ENCODE measurements around the gene RGS17.

Gene RGS17

GRCh38 chr6:153034139-153034538, 96.9 kb downstream of the RGS17 start (continued):
- no peak for TF ChIP-seq ZNF26 (tag by site-specific recombination; IDR thresholded peaks at IDR 0.05)
- no peak for TF ChIP-seq GLI2 (tag by site-specific recombination; IDR thresholded peaks at IDR 0.05; ENCODE audit: borderline replicate concordance, low read depth)
- TF ChIP-seq ZNF138 (tag by site-specific recombination; IDR thresholded peaks at IDR 0.05; ENCODE audit: borderline replicate concordance): no peak
- TF ChIP-seq ZNF18 (tag by site-specific recombination; IDR thresholded peaks at IDR 0.05): no peak
- no peak for TF ChIP-seq ZSCAN30 (tag by site-specific recombination; IDR thresholded peaks at IDR 0.05)
- TF ChIP-seq ZNF16 (tag by site-specific recombination; IDR thresholded peaks at IDR 0.05; ENCODE audit: low read depth): no peak
- TF ChIP-seq ZNF449 (tag by site-specific recombination; IDR thresholded peaks at IDR 0.05): no peak
- TF ChIP-seq ZSCAN23 (tag by site-specific recombination; IDR thresholded peaks at IDR 0.05): no peak
- no peak for TF ChIP-seq ZBTB1 (tag by site-specific recombination; IDR thresholded peaks at IDR 0.05)
- no peak for TF ChIP-seq ZNF747 (tag by site-specific recombination; IDR thresholded peaks at IDR 0.05)
- TF ChIP-seq SALL2 (tag by site-specific recombination; IDR thresholded peaks at IDR 0.05; ENCODE audit: borderline replicate concordance): no peak
- TF ChIP-seq, protein P1, sequence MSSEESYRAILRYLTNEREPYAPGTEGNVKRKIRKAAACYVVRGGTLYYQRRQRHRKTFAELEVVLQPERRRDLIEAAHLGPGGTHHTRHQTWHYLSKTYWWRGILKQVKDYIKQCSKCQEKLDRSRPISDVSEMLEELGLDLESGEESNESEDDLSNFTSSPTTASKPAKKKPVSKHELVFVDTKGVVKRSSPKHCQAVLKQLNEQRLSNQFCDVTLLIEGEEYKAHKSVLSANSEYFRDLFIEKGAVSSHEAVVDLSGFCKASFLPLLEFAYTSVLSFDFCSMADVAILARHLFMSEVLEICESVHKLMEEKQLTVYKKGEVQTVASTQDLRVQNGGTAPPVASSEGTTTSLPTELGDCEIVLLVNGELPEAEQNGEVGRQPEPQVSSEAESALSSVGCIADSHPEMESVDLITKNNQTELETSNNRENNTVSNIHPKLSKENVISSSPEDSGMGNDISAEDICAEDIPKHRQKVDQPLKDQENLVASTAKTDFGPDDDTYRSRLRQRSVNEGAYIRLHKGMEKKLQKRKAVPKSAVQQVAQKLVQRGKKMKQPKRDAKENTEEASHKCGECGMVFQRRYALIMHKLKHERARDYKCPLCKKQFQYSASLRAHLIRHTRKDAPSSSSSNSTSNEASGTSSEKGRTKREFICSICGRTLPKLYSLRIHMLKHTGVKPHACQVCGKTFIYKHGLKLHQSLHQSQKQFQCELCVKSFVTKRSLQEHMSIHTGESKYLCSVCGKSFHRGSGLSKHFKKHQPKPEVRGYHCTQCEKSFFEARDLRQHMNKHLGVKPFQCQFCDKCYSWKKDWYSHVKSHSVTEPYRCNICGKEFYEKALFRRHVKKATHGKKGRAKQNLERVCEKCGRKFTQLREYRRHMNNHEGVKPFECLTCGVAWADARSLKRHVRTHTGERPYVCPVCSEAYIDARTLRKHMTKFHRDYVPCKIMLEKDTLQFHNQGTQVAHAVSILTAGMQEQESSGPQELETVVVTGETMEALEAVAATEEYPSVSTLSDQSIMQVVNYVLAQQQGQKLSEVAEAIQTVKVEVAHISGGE (tag by site-specific recombination; conservative IDR thresholded peaks at IDR 0.05; ENCODE audit: low read depth): no peak
- TF ChIP-seq ZNF629 (tag by site-specific recombination; IDR thresholded peaks at IDR 0.05): no peak
- TF ChIP-seq ZFP41 (tag by site-specific recombination; IDR thresholded peaks at IDR 0.05; ENCODE audit: borderline replicate concordance): no peak
- no peak for TF ChIP-seq TRIM28 (IDR thresholded peaks at IDR 0.05; ENCODE audit: borderline replicate concordance, low read length)

GRCh38 chr6:153032255-153032882, 98.7 kb downstream of the RGS17 start:
- TF ChIP-seq ZBTB8A (tag by site-specific recombination; IDR thresholded peaks at IDR 0.05): no peak
- TF ChIP-seq ZNF654 (tag by site-specific recombination; IDR thresholded peaks at IDR 0.05; ENCODE audit: low read depth): peak; percentile 71
- TF ChIP-seq ZFHX2 (tag by site-specific recombination; conservative IDR thresholded peaks at IDR 0.05): no peak
- TF ChIP-seq ZNF223 (tag by site-specific recombination; IDR thresholded peaks at IDR 0.05): no peak
- H3K36me3 ChIP-seq (ENCODE audit: control insufficient read depth in 2 of 2, insufficient read depth in 1 of 2, low read length in 2 of 2): no peaks in the 10 kb centered on the region
- POLR2A ChIA-PET: no interaction called here
- no peak overlapping the region for H3K4me3 ChIP-seq (ENCODE audit: low read depth, low read length)
- H3K4me1 ChIP-seq (ENCODE audit: control insufficient read depth, insufficient read depth, low read length): peaks cover 8% of the 10 kb centered on the region; the same call in 1 of the 2 replicates
- no peak overlapping the region for H3K27ac ChIP-seq (ENCODE audit: extremely low read depth, low read depth, low read length)
- CTCF ChIA-PET: interaction anchor here (0.6 to 3.9 kb wide), 21 partner anchors 8 to 1516 kb away, joined by 3 to 18 read pairs (median 4); no protein-coding TSS in a partner anchor
- no peaks in the 10 kb centered on the region for H3K9me3 ChIP-seq (ENCODE audit: control insufficient read depth, insufficient read depth, low read depth, low read length)
